HG02943 (cell line): ENCODE data around the gene MARCKS.
"Not testable (repeated sequence)": the region's sequence is repeated elsewhere in the genome, so short reads cannot be mapped to it uniquely, and the experiment has no call there.

Experiments
- ATAC-seq: cut with Tn5 transposase; IDR thresholded peaks from one replicate; pipeline ENCODE4 v1.9.1; 2021; ENCODE audit warnings: mild to moderate bottlenecking, low read depth, moderate library complexity; ENCODE audit not compliant: unreplicated experiment

The MARCKS gene

DNA sequence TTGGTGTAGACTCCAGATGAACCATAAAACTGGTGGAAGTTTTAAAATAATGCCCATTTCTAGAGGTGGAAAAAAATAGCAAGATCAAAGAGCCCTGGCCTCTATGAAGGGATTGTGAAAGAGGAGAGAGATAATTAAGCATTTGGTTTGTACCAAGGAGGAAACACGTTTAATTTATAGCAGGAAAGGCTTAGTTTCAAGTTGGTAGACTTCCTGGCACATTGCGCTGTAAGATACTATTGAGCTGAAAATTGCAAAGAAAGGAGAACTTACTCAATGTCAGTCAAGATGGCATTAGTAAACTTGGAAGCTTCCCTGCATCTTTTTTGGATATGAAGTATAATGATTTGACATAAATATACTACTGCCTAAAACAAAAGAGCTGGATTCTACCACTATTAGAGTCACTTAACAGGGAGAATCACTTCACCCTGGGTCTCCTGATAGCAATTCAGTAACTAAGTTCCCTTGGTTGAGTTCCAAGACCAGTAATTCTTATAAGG lies 24.4 kb downstream of the MARCKS start:
- ATAC-seq = no peak

GRCh38 chr6:113882336-113883022 lies 25.3 kb downstream of the MARCKS start:
- no peak for ATAC-seq

GRCh38 chr6:113884011-113884410 lies 26.9 kb downstream of the MARCKS start:
- no peak for ATAC-seq

DNA sequence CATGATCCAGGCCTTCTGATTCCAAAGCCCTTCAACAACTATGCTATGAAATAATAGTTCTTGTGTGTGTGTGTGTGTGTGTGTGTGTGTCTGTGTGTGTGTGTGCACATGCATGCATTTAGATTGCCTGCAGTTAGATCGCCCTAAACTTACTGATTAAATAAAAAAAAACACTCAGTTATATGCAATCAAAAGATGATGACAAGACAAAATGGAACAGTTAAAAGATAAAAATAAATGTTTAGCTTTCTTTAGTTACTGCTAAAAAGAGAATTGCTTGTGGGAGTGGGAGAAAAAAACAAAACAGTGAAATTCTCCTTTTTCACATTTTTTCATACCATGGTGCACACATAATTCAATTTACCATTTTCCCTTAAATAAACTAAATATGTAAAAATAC lies 29.4 kb downstream of the MARCKS start:
- ATAC-seq = no peak

GRCh38 chr6:113888493-113888892 lies 31.3 kb downstream of the MARCKS start:
- no peak for ATAC-seq

- no peak for ATAC-seq
Observed at GRCh38 chr6:113888956-113889630, 31.9 kb downstream of the MARCKS start.

- no peak for ATAC-seq
Observed at GRCh38 chr6:113893451-113893850, 36.3 kb downstream of the MARCKS start.

GRCh38 chr6:113893866-113894265 lies 36.7 kb downstream of the MARCKS start:
- ATAC-seq = no peak

DNA sequence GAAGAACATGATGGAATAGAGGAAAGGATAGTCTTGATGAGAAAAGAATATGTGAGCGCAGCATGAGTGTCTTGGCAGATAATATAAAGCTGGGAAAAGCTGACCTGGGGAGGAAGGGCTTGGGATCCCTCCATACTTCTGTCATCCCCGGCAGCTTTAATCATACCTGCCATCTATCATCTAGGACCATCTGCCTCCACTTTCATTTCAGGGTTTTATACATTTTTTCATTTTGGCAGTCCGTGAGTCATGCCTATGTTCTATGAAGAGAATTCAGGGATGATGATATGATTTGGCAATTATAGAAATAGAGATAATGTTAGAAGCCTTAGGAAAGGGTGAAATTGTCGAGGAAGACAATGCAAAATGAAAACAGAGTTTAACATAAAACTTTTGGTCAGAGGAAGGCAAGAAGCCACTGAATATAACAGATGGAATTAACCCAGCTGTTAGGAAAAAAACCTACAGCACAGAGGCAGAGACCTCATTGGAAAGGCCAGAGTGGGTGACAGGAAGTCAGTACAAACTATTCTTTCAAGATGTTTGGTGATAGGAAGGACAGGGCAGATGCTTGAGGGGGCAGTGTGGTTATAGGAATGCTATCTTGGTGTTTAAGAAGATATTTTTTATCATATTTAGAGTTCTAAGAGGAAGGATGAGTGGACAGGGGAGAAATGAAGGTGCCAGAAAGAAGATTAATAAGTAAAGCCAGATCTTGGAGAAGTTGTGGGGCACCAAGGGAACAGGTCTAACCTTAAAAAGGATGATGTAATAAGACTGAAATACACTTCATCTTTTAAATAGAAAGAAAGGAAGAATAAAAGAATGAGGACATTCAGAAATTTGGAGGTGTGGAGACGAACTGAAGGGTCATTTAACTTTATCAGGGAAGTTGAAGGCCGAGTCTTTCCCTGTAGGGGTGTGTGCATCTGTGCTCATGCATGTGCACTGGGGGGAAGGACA lies 37.8 kb downstream of the MARCKS start:
- no peak for ATAC-seq

- ATAC-seq = no peak
Observed at GRCh38 chr6:113901482-113901881, 44.3 kb downstream of the MARCKS start.

GRCh38 chr6:113903666-113904330 lies 46.7 kb downstream of the MARCKS start:
- ATAC-seq = no peak

DNA sequence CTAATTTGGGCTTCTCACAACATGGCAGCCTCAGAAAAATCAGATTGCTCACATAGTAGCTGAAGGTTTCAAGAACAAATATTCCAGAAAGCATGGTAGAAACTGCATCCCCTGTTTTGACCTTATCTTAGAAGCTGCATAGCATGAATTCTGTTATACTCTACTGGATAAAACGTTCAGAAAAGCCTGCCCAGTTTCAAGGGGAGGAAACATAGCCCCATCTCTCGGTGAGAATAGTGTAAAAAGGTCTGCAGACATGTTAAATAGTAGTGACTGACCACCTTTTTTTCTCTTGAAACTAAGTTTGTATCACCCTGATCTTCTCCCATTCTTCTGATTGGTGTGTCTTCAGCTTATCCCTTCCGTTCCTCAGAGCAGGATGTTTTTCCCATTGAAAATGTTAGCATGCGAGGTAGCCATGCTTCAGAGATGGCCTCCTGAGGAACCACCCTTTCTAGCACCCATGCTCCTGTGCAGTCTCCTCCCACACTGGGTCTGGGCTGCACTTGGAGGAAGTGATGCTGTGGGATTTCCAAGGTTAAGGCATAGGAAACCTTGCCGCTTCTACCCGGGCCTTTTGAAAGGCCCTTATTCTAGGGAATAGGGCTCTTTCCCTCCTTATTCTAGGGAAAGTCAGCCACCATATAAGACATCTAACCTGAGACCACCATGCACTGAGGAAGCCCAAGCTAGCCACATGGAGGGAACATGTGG lies 50.1 kb downstream of the MARCKS start:
- no peak for ATAC-seq

DNA sequence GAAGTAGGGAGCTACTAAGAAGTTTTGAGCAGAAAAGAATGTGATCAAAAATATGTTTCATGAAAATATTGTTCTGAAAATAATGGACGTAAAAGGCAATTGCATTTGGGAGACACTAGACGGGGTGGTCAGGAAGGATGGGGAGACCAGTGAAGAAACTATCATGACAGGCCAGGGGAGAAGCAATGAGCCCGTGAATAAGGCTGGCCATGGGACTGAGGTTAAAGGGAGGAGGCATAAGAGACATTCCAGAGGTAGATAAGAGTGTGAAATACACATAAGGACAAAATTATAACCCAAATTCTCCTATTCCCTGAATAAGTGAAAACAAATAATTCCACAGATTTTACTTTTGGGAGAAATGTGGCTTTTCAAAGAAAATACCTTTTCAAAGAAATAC lies 51.7 kb downstream of the MARCKS start:
- no peak for ATAC-seq

GRCh38 chr6:113909224-113909856 lies 52.2 kb downstream of the MARCKS start:
- ATAC-seq = no peak

DNA sequence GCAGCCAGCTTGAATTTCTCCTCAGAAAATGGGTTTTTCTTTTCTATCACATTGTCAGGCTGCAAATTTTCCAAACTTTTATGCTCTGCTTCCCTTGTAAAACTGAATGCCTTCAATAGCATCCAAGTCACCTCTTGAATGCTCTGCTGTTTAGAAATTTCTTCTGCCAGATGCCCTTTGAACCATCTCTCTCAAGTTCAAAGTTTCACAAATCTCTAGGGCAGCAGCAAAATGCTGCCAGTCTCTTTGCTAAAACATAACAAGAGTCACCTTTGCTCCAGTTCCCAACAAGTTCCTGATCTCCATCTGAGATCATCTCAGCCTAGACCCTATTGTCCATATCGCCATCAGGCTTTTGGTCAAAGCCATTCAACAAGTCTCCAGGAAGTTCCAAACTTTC lies 53.1 kb downstream of the MARCKS start:
- not testable (repeated sequence) for ATAC-seq
